Spleen (tissue), 11 donors: ENCODE data around the gene ALDH4A1. TPM values are rescaled to one million over a fixed set of nuclear protein-coding genes. Genes with fewer than 3 reads are reported as not detected.

ENCODE experiments used
- DNase-seq: peaks from one replicate; pipeline ENCODE4 v3.0.0-alpha.2; 2020
- H3K27ac ChIP-seq, 8 donors: fragments of 200-600 bp; sonication (generic) in 7 of 8; 1 replicate in 4 of 8; 2 replicates in 4 of 8; pipeline versions ENCODE4 v1.5.0 to v1.8.0; 2016 to 2021; ENCODE audit warnings: inconsistent platforms in 4 of 8, mild to moderate bottlenecking in 4 of 8, moderate library complexity in 1 of 8
- H3K27me3 ChIP-seq, 7 donors: fragments of 200-600 bp; sonication (generic) in 6 of 7; replicated peaks in 1 of 7; 1 replicate in 4 of 7; 2 replicates in 3 of 7; pipeline versions ENCODE4 v1.5.0 to v1.8.0; 2016 to 2021; ENCODE audit warnings: inconsistent platforms in 3 of 7, mild to moderate bottlenecking in 1 of 7
- H3K36me3 ChIP-seq, 6 donors: fragments of 200-600 bp; sonication (generic) in 5 of 6; 1 replicate in 4 of 6; 2 replicates in 2 of 6; pipeline versions ENCODE4 v1.5.0 to v1.8.0; 2016 to 2021; ENCODE audit warnings: inconsistent platforms in 2 of 6
- H3K4me1 ChIP-seq, 6 donors: fragments of 200-600 bp; sonication (generic) in 5 of 6; 1 replicate in 3 of 6; 2 replicates in 3 of 6; pipeline versions ENCODE4 v1.5.0 to v1.8.0; 2016 to 2021; ENCODE audit warnings: inconsistent platforms in 3 of 6
- H3K4me3 ChIP-seq, 8 donors: fragments of 200-600 bp; sonication (generic) in 7 of 8; 1 replicate in 4 of 8; 2 replicates in 4 of 8; pipeline versions ENCODE4 v1.5.0 to v1.8.0; 2016 to 2021; ENCODE audit warnings: inconsistent platforms in 4 of 8, mild to moderate bottlenecking in 4 of 8, moderate library complexity in 2 of 8
- H3K9me3 ChIP-seq, 8 donors: fragments of 200-600 bp; sonication (generic) in 7 of 8; 1 replicate in 4 of 8; 2 replicates in 4 of 8; pipeline versions ENCODE4 v1.5.0 to v1.8.0; 2016 to 2021; ENCODE audit warnings: inconsistent platforms in 4 of 8
- CTCF ChIP-seq, 11 experiments: fragments of 200-600 bp in 7 of 11; fragments of 450-650 bp in 4 of 11; sonication (generic) in 4 of 11; IDR thresholded peaks in 8 of 11; conservative IDR thresholded peaks in 3 of 11; 1 replicate in 7 of 11; 2 replicates in 4 of 11; pipeline versions ENCODE4 v1.4.0 to v1.8.0; 2016 to 2021; ENCODE audit warnings: antibody characterized with exemption in 11 of 11, inconsistent platforms in 4 of 11, mild to moderate bottlenecking in 1 of 11
- POLR2A ChIP-seq, 3 donors: fragments of 450-650 bp; IDR thresholded peaks; one replicate each; pipeline ENCODE4 v1.5.1; 2017; ENCODE audit warnings: antibody characterized with exemption in 3 of 3, mild to moderate bottlenecking in 1 of 3
- POLR2AphosphoS5 ChIP-seq, 3 donors: sonication (generic); formaldehyde crosslinking; IDR thresholded peaks; one replicate each; pipeline ENCODE4 v1.5.1; 2017; ENCODE audit warnings: antibody characterized with exemption in 3 of 3
- WGBS, 5 donors: extraction: QIAGEN DNeasy Blood & Tissue Kit in 3 of 5; methylation state at CpG; one replicate each; pipeline versions ENCODE4 v1.1.5 to v1.1.7; 2013 to 2018; 5-methylcytosine and 5-hydroxymethylcytosine counted together
- intact Hi-C: fragments of 100-400 bp; cut with DNase I; formaldehyde crosslinking; loops from one replicate; pipeline ENCODE4 v1.15.0; 2023; ENCODE audit warnings: low total_unique reads
- polyA plus RNA-seq, 3 donors: library from polyadenylated mRNA; stranded (reverse); fragments of 200-250 nt; gene quantifications; one replicate each; pipeline ENCODE4 v1.2.1, GENCODE V29; 2013
- total RNA-seq, 7 donors: library from RNA; depleted of rRNA in 3 of 7; stranded (reverse); fragments of >200 nt in 3 of 7; fragmentation: NEBNext Ultra II Directional in 4 of 7; extraction: Animal tissue kit (Norgen Biotek cat#: 25700) in 4 of 7; gene quantifications; one replicate each; pipeline versions ENCODE4 v1.1.0 to v1.2.1, GENCODE V29; 2016 to 2021
- donor health status: healthy with polysubstance abuse.
- donor health status: DM: no; HTN: no; CAD: no; lungs with moderate emphysema.
- donor health status: DM: no; HTN: no; CAD: no.
- donor health status: Bipolar disorder and iron deficiency.
- donor health status: healthy.
- donor health status: DM: no; HTN: no; CAD: no.
- donor health status: DM: yes; HTN: yes; CAD: no.

The ALDH4A1 gene
- total and polyA plus RNA-seq, 10 donors = 3.5 to 11.2 (median 8.0) TPM

GRCh38 chr1:18876210-18876609 is 26.1 kb downstream of the ALDH4A1 start:
- intact Hi-C loops = no loop called here
- WGBS, 5 donors = 85 to 97% (median 90%) methylated on average over 7 to 10 of the region's 10 CpGs
- no peak for DNase-seq

GRCh38 chr1:18875796-18876128 is 26.6 kb downstream of the ALDH4A1 start:
- peaks cover 0 to 76% (median 7%) of the 10 kb centered on the region in 6 donors for H3K36me3 ChIP-seq
- no peak overlapping the region for H3K27ac ChIP-seq
- DNase-seq = no peak
- TF ChIP-seq POLR2A (IDR thresholded peaks at IDR 0.05) (no peak), CTCF (IDR thresholded peaks at IDR 0.05 in 8 of 11, conservative IDR thresholded peaks at IDR 0.05 in 3 of 11) (no peak), POLR2AphosphoS5 (IDR thresholded peaks at IDR 0.05) (no peak)
- H3K9me3 ChIP-seq = no peaks in the 10 kb centered on the region
- intact Hi-C loops = loop anchor here (2.0 kb wide), 1 partner anchor 279 kb away; no protein-coding TSS in a partner anchor
- WGBS, 5 donors = 78 to 94% (median 86%) methylated on average over 3 of the region's 3 CpGs
- H3K4me3 ChIP-seq = no peak overlapping the region
- H3K4me1 ChIP-seq = peaks cover 0 to 7% (median 0%) of the 10 kb centered on the region in 6 donors
- H3K27me3 ChIP-seq = no peaks in the 10 kb centered on the region

More at GRCh38 chr1:18876210-18876609, 26.1 kb downstream of the ALDH4A1 start:
- Histone ChIP-seq H3K4me3 (no peak overlapping the region), H3K36me3 (peaks cover 0 to 81% (median 7%) of the 10 kb centered on the region in 6 donors), H3K27ac (no peak overlapping the region), H3K27me3 (no peaks in the 10 kb centered on the region), H3K4me1 (peaks cover 0 to 7% (median 0%) of the 10 kb centered on the region in 6 donors), H3K9me3 (no peaks in the 10 kb centered on the region)
- no peak for TF ChIP-seq POLR2AphosphoS5 (IDR thresholded peaks at IDR 0.05)
- no peak for TF ChIP-seq CTCF (IDR thresholded peaks at IDR 0.05 in 8 of 11, conservative IDR thresholded peaks at IDR 0.05 in 3 of 11)
- TF ChIP-seq POLR2A (IDR thresholded peaks at IDR 0.05) = no peak

GRCh38 chr1:18875107-18875795 is 27.1 kb downstream of the ALDH4A1 start:
- WGBS, 5 donors = 45 to 60% (median 51%) methylated on average over 7 to 20 of the region's 20 CpGs

More at GRCh38 chr1:18875107-18875795, 27.1 kb downstream of the ALDH4A1 start:
- intact Hi-C loops = loop anchor here (2.0 kb wide), 1 partner anchor 278 kb away; no protein-coding TSS in a partner anchor
- Histone ChIP-seq H3K4me1 (peaks cover 0 to 7% (median 0%) of the 10 kb centered on the region in 6 donors), H3K27ac (no peak overlapping the region), H3K9me3 (no peaks in the 10 kb centered on the region), H3K27me3 (no peaks in the 10 kb centered on the region), H3K4me3 (no peak overlapping the region), H3K36me3 (peaks cover 0 to 74% (median 7%) of the 10 kb centered on the region in 6 donors)
- peak in 10 of 11 experiments; percentile 46 to 93 (median 84) for TF ChIP-seq CTCF (IDR thresholded peaks at IDR 0.05 in 8 of 11, conservative IDR thresholded peaks at IDR 0.05 in 3 of 11)
- no peak for TF ChIP-seq POLR2A (IDR thresholded peaks at IDR 0.05)
- no peak for TF ChIP-seq POLR2AphosphoS5 (IDR thresholded peaks at IDR 0.05)
- DNase-seq = peak; percentile 87
